ENCODE results near the gene RALA.
A peak's percentile ranks its signal among the peaks of the same experiment; 100 is the strongest.
"Not testable (repeated sequence)": the region's sequence is repeated elsewhere in the genome, so short reads cannot be mapped to it uniquely, and the experiment has no call there.

Gene RALA

GRCh38 chr7:39683216-39683845, 60.0 kb downstream of the RALA start:
- no peak for DNase-seq

GRCh38 chr7:39686261-39686924, 63.0 kb downstream of the RALA start:
- DNase-seq, result no peak

DNA sequence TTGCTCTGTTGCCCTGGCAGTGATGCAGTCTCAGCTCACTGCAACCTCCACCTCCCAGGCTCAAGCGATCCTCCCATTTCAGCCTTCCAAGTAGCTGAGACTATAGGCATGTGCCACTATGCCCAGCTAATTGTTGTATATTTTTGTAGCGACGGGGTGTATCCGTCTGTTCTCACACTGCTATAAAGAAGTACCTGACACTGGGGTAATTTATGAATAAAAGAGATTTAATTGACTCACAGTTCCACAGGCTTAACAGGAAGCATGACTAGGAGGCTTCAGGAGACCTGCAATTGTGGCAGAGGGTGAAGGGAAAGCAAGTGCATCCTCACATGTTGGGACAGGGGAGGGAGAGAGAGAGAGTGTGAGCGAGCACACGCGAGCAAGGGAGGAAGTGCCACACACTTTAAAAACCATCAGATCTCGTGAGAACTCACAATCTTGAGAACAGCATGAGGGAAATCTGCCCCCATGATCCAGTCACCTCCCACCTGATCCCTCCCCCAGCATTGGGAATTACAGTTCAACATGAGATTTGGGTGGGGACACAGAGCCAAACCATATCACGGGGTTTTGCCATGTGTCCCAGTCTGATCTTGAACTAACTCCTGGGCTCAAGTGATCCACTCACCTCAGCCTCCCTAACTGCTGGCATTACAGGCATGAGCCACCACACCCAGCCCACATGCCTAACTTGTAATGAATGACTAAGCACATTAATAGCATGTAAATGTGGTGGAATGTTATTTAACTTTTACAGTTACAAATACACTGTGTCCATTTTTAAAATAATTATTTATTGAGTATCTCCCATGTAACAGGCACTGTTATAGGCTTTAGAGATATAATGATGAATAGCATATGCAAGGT, 65.5 kb downstream of the RALA start:
- no peak for DNase-seq

- DNase-seq, result no peak
Measured at GRCh38 chr7:39691821-39692220, 68.4 kb downstream of the RALA start.

DNA sequence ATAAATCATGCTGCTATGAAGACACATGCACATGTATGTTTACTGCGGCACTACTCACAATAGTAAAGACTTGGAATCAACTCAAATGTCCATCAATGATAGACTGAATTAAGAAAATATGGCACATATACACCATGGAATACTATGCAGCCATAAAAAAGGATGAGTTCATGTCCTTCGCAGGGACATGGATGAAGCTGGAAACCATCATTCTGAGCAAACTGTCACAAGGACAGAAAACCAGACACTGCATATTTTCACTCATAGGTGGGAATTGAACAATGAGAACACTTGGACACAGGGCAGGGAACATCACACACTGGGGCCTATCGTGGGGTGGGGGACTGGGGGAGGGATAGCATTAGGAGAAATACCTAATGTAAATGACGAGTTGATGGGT, 69.7 kb downstream of the RALA start:
- not testable (repeated sequence) for DNase-seq

DNA sequence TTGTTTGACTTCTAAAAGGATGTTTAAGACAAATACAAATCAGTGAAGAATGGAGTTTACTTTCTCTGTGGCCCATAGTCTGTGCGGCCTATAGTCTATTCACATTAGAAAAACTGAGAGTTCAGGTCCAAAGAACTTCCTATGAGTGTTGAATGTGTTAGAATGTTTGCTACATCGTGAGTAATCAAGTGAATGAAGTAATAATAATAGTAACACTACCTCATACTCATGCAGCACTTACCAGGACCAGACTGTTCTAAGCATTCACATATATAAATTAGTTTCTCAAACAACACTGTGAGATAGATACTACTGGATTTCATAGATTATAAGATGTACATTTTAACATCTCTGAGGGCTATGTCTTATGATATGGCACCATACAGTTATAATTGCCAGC, 70.4 kb downstream of the RALA start:
- DNase-seq, result no peak

GRCh38 chr7:39695852-39696586, 72.6 kb downstream of the RALA start:
- no peak for DNase-seq

DNA sequence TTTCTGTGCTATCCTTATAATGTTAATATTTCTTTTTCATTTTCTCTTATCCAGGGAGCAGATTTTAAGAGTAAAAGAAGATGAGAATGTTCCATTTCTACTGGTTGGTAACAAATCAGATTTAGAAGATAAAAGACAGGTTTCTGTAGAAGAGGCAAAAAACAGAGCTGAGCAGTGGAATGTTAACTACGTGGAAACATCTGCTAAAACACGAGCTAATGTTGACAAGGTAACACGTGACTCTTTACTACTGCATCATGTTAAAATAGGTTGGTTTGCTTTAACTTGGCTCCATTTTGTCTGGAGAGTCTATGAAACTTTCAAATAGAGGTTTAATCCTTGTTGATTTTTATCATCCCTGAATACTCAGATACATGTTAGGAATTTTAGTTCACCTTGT, 73.3 kb downstream of the RALA start:
- no peak for DNase-seq

DNA sequence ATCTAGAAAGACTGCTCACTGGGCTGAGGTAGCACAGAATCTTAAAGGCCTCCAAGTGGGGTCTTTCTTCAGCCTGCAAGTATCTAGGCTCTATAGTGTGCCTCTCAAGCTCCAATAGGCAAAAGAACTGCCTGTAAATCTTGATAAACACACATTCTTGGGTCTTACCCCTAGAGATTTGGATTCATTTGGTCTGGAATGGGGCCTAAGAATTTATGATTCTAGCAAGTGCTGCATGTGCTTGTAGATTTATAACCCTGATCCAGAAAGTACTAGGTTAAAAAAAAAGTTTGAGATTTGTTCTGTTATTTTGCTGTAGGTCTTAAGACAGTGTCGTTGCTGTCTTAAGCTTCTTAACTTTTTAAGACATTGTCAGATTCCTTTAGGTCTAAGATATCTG, 74.1 kb downstream of the RALA start:
- no peak for DNase-seq

DNA sequence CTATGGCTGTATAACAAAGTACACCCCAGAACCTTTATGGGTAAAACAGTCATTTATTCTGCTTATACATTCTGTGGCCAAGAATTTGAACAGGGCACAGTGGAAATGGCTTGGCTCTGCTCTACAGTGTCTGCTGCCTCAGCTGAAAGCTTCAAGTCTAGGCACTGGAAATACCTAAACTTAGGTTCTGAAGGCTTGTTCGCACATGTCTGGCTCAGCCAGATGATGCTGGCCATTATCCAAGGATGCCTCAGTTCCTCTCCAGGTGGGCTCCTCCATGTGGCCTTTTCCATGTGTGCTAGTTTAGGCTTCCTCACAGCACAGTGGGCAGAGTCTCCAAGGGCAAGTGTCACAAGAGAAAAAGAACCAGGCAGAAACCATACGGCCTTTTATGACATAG, 76.8 kb downstream of the RALA start:
- DNase-seq, result no peak

- DNase-seq, result peak in 16 of 51 donors; percentile 1 to 17 (median 6)
Measured at GRCh38 chr7:39700932-39701331, 77.6 kb downstream of the RALA start.

DNA sequence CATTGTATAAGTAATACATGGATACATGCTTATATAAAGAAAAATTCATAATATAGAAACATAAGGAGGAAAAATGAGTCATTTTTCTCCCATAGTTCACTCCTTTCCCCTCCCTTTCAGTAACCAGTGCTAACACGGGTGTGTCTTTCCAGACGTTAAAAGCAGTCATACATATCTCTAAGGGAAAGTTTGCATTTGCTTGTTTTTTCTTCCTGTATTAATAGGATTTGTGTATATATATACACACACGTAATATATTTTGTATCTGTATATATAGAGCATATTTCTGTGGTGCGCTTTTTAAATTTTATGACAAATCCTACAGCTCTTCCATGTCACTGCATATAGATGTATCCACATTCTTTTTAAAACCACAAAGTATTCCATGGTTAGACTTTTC, 78.8 kb downstream of the RALA start:
- no peak for DNase-seq

DNA sequence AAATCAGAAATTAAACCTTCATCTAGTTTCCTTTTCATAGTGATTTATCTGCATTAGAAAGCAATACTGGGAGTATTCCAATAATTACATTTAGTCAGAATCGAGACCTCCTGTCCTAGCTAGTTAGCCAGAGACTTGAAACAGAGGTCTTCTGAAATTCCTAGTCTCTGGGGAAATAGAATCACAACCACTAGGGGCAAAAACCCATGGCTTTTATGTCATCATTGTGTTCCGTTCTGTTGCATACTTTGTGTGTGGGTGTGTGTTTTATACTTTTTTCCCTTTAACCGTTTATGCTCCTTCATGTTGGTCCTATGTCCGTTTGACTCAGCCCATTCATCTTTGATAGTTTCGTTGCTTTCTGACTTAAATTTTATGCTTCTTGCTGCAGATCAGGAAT, 79.8 kb downstream of the RALA start:
- DNase-seq, result no peak

GRCh38 chr7:39709029-39709428, 85.7 kb downstream of the RALA start:
- DNase-seq, result no peak

- DNase-seq, result peak in 17 of 51 donors; percentile 1 to 42 (median 13)
Measured at GRCh38 chr7:39709768-39710311, 86.5 kb downstream of the RALA start.

DNA sequence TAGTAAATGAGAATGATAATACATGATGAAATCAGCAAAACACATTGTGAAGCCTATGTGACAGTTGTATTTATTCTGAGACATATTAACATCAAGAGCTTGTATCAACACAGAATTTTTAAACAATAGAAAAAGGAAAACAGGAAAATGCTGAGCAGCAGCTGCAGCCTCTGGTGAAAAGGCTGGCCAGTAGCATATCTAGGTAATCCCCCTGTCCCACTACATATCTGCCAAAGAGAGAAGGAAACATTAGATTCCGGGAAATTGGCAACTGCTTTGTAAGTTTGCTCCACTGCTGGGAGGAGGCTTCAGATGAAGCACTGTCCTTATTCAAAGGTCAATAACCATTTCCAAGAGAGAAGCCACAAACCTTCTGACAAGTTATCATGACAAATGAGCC, 89.4 kb downstream of the RALA start:
- no peak for DNase-seq

GRCh38 chr7:39714447-39715091, 91.2 kb downstream of the RALA start:
- DNase-seq, result no peak

DNA sequence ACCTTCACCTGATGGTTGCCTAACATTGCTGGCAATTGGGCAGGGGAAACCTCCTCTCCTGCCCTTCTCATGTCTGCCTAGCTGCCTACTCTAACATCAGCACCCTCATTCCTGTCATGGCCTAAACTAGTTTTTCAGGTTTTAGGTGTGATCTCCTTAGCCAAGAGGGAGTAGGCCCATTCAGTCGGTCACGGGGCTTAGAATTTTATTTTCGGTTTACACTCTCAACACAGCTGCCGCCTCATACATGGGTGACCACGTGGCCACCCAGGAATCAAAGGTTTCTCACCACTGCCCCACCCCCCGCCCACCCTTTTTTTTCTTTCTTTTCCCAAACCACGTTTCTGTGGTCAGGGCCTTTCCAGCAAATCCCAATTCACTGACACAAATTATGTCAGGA, 97.2 kb downstream of the RALA start:
- DNase-seq, result no peak

- DNase-seq, result no peak
Measured at GRCh38 chr7:39721345-39721744, 98.0 kb downstream of the RALA start.

- no peak for DNase-seq
Measured at GRCh38 chr7:39721919-39722597, 98.7 kb downstream of the RALA start.

Data from hypothalamus (tissue), 51 donors.